Measurements from ENCODE around the gene ANKRD2.

ANKRD2 gene

GRCh38 chr10:97629289-97629688 is 56.7 kb downstream of the ANKRD2 start:
- Histone ChIP-seq H3K9ac (ENCODE audit: low read depth, low read length, poor library complexity, severe bottlenecking) (no peak overlapping the region), H2AFZ (ENCODE audit: low read length) (no peak overlapping the region), H3K9me2 (replicated peaks; ENCODE audit: low read depth, low read length) (no peaks in the 10 kb centered on the region), H3K4me1 (ENCODE audit: insufficient read depth, low read length, poor library complexity, severe bottlenecking) (no peaks in the 10 kb centered on the region), H3K27me3 (ENCODE audit: insufficient read depth, low read length, poor library complexity, severe bottlenecking) (no peaks in the 10 kb centered on the region), H3K36me3 (ENCODE audit: insufficient read depth, low read length) (no peaks in the 10 kb centered on the region), H3K79me2 (ENCODE audit: insufficient read depth, low read length) (no peaks in the 10 kb centered on the region), H3F3A (ENCODE audit: low read depth) (no peaks in the 10 kb centered on the region), H3K9me3 (ENCODE audit: insufficient read depth, low read depth, low read length) (no peaks in the 10 kb centered on the region), H3K4me2 (ENCODE audit: low read depth, low read length, poor library complexity, severe bottlenecking) (no peak overlapping the region), H4K20me1 (ENCODE audit: insufficient read depth, low read length, poor library complexity, severe bottlenecking) (no peaks in the 10 kb centered on the region), H3K4me3 (ENCODE audit: low read length, poor library complexity, severe bottlenecking) (no peak overlapping the region)
- TF ChIP-seq EZH2phosphoT487 (IDR thresholded peaks at IDR 0.05; ENCODE audit: borderline replicate concordance) = no peak
- TF ChIP-seq, protein P1, sequence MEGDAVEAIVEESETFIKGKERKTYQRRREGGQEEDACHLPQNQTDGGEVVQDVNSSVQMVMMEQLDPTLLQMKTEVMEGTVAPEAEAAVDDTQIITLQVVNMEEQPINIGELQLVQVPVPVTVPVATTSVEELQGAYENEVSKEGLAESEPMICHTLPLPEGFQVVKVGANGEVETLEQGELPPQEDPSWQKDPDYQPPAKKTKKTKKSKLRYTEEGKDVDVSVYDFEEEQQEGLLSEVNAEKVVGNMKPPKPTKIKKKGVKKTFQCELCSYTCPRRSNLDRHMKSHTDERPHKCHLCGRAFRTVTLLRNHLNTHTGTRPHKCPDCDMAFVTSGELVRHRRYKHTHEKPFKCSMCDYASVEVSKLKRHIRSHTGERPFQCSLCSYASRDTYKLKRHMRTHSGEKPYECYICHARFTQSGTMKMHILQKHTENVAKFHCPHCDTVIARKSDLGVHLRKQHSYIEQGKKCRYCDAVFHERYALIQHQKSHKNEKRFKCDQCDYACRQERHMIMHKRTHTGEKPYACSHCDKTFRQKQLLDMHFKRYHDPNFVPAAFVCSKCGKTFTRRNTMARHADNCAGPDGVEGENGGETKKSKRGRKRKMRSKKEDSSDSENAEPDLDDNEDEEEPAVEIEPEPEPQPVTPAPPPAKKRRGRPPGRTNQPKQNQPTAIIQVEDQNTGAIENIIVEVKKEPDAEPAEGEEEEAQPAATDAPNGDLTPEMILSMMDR (conservative IDR thresholded peaks at IDR 0.05; ENCODE audit: low read length) = no peak

GRCh38 chr10:97631098-97631497 is 58.5 kb downstream of the ANKRD2 start:
- Histone ChIP-seq H3F3A (ENCODE audit: low read depth) (no peaks in the 10 kb centered on the region), H3K4me3 (ENCODE audit: low read length, poor library complexity, severe bottlenecking) (no peak overlapping the region), H3K27me3 (ENCODE audit: insufficient read depth, low read length, poor library complexity, severe bottlenecking) (no peaks in the 10 kb centered on the region), H2AFZ (ENCODE audit: low read length) (no peak overlapping the region), H3K9ac (ENCODE audit: low read depth, low read length, poor library complexity, severe bottlenecking) (no peak overlapping the region), H4K20me1 (ENCODE audit: insufficient read depth, low read length, poor library complexity, severe bottlenecking) (no peaks in the 10 kb centered on the region), H3K4me2 (ENCODE audit: low read depth, low read length, poor library complexity, severe bottlenecking) (no peak overlapping the region), H3K79me2 (ENCODE audit: insufficient read depth, low read length) (no peaks in the 10 kb centered on the region), H3K9me2 (replicated peaks; ENCODE audit: low read depth, low read length) (no peaks in the 10 kb centered on the region), H3K36me3 (ENCODE audit: insufficient read depth, low read length) (no peaks in the 10 kb centered on the region), H3K4me1 (ENCODE audit: insufficient read depth, low read length, poor library complexity, severe bottlenecking) (no peaks in the 10 kb centered on the region), H3K9me3 (ENCODE audit: insufficient read depth, low read depth, low read length) (no peaks in the 10 kb centered on the region)
- TF ChIP-seq, protein P1 (conservative IDR thresholded peaks at IDR 0.05; ENCODE audit: low read length) = no peak
- TF ChIP-seq EZH2phosphoT487 (IDR thresholded peaks at IDR 0.05; ENCODE audit: borderline replicate concordance) = no peak

DNA sequence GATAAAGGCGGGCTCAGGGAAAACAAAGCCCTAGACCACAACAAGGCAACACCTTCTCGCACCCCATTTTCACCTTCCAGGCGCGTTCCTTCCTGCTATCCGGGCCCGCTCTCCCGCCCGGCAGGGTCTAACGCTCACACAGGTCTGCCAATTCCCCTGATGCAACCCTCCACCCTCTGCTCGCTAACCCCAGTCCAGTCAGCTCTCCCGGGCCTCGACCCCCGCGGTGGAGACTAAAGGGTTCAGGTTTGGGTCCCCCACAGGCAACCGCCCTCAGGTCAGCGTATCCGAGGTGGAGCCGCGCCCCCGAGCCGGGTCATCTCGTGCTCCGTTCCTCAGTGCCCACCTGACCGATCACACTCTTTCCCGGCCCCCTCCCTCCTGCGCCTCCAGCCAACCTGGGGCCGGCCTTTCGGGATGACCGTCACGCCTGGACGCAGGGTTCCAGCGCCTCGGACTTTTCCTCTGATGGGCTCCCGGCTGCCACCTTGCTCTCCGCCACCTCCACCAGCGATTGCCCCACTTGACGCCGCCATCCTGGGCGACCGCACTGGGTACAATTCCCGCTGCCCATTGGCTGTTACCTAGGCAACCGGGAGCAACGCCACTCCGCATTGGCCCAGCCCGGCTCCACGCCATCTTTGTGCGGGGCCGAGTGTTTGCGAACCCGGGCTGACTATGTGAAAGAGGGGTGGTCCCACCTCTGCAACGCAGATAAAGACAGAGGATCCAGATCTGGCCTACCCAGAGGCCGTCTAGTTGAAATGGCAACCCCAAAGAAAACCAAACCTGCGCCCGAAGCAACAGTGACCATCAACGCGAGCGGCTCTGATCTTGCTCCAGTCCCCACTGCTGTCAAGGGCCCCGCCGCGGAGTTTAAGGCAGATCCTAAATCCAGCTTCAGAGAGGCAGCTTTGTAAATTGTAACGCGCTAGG is 60.6 kb downstream of the ANKRD2 start, which contains the start of gene MORN4:
TSS of gene MORN4 (minus strand) at position 552 of the 936 bp plus-strand sequence. CDS start 13,847 bp downstream, outside the sequence.
- Histone ChIP-seq H3K4me3 (ENCODE audit: low read length, poor library complexity, severe bottlenecking) (no peak within 1 kb of the TSS), H3K9me3 (ENCODE audit: insufficient read depth, low read depth, low read length) (no peaks in the 10 kb centered on the region), H3K36me3 (ENCODE audit: insufficient read depth, low read length) (no peaks in the 10 kb centered on the region), H3K4me2 (ENCODE audit: low read depth, low read length, poor library complexity, severe bottlenecking) (no peak within 1 kb of the TSS), H2AFZ (ENCODE audit: low read length) (no peak within 1 kb of the TSS), H3F3A (ENCODE audit: low read depth) (no peaks in the 10 kb centered on the region), H4K20me1 (ENCODE audit: insufficient read depth, low read length, poor library complexity, severe bottlenecking) (no peaks in the 10 kb centered on the region), H3K27me3 (ENCODE audit: insufficient read depth, low read length, poor library complexity, severe bottlenecking) (no peaks in the 10 kb centered on the region), H3K9ac (ENCODE audit: low read depth, low read length, poor library complexity, severe bottlenecking) (no peak within 1 kb of the TSS), H3K4me1 (ENCODE audit: insufficient read depth, low read length, poor library complexity, severe bottlenecking) (no peaks in the 10 kb centered on the region), H3K9me2 (replicated peaks; ENCODE audit: low read depth, low read length) (no peaks in the 10 kb centered on the region), H3K79me2 (ENCODE audit: insufficient read depth, low read length) (no peaks in the 10 kb centered on the region)
- TF ChIP-seq, protein P1 (conservative IDR thresholded peaks at IDR 0.05; ENCODE audit: low read length) = no peak
- TF ChIP-seq EZH2phosphoT487 (IDR thresholded peaks at IDR 0.05; ENCODE audit: borderline replicate concordance) = no peak

All from Loucy (cell line).